Colonic mucosa (tissue), 4 donors: ENCODE measurements around the gene TUBA4A. TPM values are rescaled to one million over a fixed set of nuclear protein-coding genes. Genes with fewer than 3 reads are reported as not detected.

Source experiments
- DNase-seq: peaks from one replicate; pipeline ENCODE4 v3.0.0-alpha.2; 2020
- H3K27ac ChIP-seq: fragments of 200-600 bp; one replicate; pipeline ENCODE4 v1.8.0; 2021
- H3K27me3 ChIP-seq: fragments of 200-600 bp; one replicate; pipeline ENCODE4 v1.8.0; 2021
- H3K36me3 ChIP-seq: fragments of 200-600 bp; one replicate; pipeline ENCODE4 v1.8.0; 2021
- H3K4me1 ChIP-seq: fragments of 200-600 bp; one replicate; pipeline ENCODE4 v1.8.0; 2021; ENCODE audit warnings: mild to moderate bottlenecking
- H3K4me3 ChIP-seq: fragments of 200-600 bp; one replicate; pipeline ENCODE4 v1.8.0; 2021
- H3K9ac ChIP-seq, 2 donors: one replicate each; pipeline ENCODE4 v1.7.0; 2013; ENCODE audit warnings: control low read depth in 2 of 2, low read depth in 2 of 2, low read length in 2 of 2
- H3K9me3 ChIP-seq: fragments of 200-600 bp; one replicate; pipeline ENCODE4 v1.8.0; 2021
- intact Hi-C: fragments of 100-400 bp; cut with DNase I; formaldehyde crosslinking; loops from one replicate; pipeline ENCODE4 v1.14.1; 2022
- total RNA-seq, 2 donors: library from RNA; stranded (reverse); fragmentation: NEBNext Ultra II Directional in 1 of 2; extraction: Animal tissue kit (Norgen Biotek cat#: 25700) in 1 of 2; gene quantifications; one replicate each; pipeline ENCODE4 v1.2.1, GENCODE V29; 2021
- TF ChIP-seq, protein P1 (sequence below): fragments of 200-600 bp; IDR thresholded peaks from one replicate; pipeline ENCODE4 v1.8.0; 2022; ENCODE audit warnings: antibody characterized with exemption, mild to moderate bottlenecking
- donor health status: healthy.
- donor health status: DM: no; HTN: no; CAD: no.
- donor health status: DM: no; HTN: no; CAD: no.

TUBA4A gene
- total RNA-seq, 2 donors from 2014 or later: 68.4 to 149 TPM

- TF ChIP-seq, protein P1, sequence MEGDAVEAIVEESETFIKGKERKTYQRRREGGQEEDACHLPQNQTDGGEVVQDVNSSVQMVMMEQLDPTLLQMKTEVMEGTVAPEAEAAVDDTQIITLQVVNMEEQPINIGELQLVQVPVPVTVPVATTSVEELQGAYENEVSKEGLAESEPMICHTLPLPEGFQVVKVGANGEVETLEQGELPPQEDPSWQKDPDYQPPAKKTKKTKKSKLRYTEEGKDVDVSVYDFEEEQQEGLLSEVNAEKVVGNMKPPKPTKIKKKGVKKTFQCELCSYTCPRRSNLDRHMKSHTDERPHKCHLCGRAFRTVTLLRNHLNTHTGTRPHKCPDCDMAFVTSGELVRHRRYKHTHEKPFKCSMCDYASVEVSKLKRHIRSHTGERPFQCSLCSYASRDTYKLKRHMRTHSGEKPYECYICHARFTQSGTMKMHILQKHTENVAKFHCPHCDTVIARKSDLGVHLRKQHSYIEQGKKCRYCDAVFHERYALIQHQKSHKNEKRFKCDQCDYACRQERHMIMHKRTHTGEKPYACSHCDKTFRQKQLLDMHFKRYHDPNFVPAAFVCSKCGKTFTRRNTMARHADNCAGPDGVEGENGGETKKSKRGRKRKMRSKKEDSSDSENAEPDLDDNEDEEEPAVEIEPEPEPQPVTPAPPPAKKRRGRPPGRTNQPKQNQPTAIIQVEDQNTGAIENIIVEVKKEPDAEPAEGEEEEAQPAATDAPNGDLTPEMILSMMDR: no peak
- peak; percentile 17 for DNase-seq
- no peaks in the 10 kb centered on the region for H3K9me3 ChIP-seq
- no peak overlapping the region for H3K27ac ChIP-seq
- H3K9ac ChIP-seq: no peak overlapping the region
- H3K4me1 ChIP-seq: no peaks in the 10 kb centered on the region
- H3K27me3 ChIP-seq: no peaks in the 10 kb centered on the region
- H3K36me3 ChIP-seq: no peaks in the 10 kb centered on the region
- no peak overlapping the region for H3K4me3 ChIP-seq
- intact Hi-C loops: no loop called here
These were observed 40.7 kb downstream of the TUBA4A start for GRCh38 chr2:219213026-219213415.

DNA sequence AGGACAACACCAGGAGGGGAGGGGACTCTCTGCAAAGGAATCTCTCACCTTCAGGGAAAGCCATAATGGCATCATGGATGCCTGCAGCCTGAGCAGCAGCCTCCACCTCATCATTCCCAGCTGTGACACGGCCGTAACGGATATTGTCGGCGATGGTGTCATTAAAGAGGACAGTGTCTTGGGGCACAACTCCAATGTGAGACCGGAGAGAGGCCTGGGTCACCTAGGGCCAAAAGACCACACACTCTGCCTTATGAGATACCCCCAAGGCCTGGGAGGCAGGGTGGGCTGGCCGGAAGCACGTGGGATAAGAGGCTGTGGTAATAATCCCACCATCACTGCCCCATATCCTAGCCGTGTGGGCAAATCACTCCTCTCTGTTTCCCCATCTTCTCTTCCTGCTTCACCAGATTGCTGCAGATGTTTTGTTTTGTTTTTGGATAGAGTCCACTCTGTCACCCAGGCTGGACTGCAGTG is 42.8 kb downstream of the TUBA4A start:
- intact Hi-C loops: no loop called here
- Histone ChIP-seq H3K4me3 (no peak overlapping the region), H3K4me1 (no peaks in the 10 kb centered on the region), H3K9me3 (no peaks in the 10 kb centered on the region), H3K27ac (no peak overlapping the region), H3K27me3 (no peaks in the 10 kb centered on the region), H3K9ac (no peak overlapping the region), H3K36me3 (no peaks in the 10 kb centered on the region)
- TF ChIP-seq, protein P1: no peak
- no peak for DNase-seq

DNA sequence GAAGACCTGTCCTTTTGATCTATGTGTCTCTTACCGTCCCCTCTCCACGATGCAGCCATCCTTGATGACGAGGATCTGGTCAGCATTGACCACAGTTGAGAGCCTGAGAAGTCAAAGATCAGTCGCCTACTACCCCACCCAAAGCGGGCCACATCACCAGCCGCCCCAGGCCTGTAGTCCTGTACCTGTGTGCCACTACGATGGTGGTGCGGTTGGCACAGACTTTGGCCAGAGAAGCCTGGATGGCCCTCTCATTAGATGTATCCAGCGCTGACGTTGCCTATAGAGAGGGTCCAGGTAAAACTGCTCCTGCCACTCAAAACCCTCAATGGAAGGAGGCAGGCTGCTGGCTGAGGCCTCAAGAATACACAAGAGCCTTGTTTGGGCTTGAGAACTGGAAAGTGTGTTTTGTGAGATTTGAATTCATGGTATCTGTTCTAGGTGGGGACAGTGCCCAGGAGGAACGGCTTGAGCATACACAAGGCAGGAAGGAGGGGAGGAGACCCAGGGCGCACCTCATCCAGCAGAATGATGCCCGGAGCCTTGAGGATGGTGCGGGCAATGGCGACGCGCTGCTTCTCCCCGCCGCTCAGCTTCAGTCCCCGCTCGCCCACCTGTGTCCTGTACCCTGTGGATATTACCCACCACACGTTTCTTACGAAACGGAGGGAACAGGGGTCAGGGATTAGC is 43.4 kb downstream of the TUBA4A start:
- H3K9me3 ChIP-seq: no peaks in the 10 kb centered on the region
- no peak overlapping the region for H3K27ac ChIP-seq
- H3K4me3 ChIP-seq: no peak overlapping the region
- peak; percentile 16 for DNase-seq
- no peaks in the 10 kb centered on the region for H3K4me1 ChIP-seq
- H3K9ac ChIP-seq: no peak overlapping the region
- intact Hi-C loops: no loop called here
- no peaks in the 10 kb centered on the region for H3K36me3 ChIP-seq
- no peaks in the 10 kb centered on the region for H3K27me3 ChIP-seq
- TF ChIP-seq, protein P1: no peak

GRCh38 chr2:219209236-219210195 is 44.2 kb downstream of the TUBA4A start:
- TF ChIP-seq, protein P1: no peak
- H3K9me3 ChIP-seq: no peaks in the 10 kb centered on the region
- no peak overlapping the region for H3K27ac ChIP-seq
- H3K36me3 ChIP-seq: no peaks in the 10 kb centered on the region
- intact Hi-C loops: no loop called here
- H3K9ac ChIP-seq: no peak overlapping the region
- H3K4me3 ChIP-seq: no peak overlapping the region
- no peaks in the 10 kb centered on the region for H3K4me1 ChIP-seq
- no peak for DNase-seq
- no peaks in the 10 kb centered on the region for H3K27me3 ChIP-seq

- no peaks in the 10 kb centered on the region for H3K27me3 ChIP-seq
- TF ChIP-seq, protein P1: no peak
- H3K9me3 ChIP-seq: no peaks in the 10 kb centered on the region
- no peaks in the 10 kb centered on the region for H3K4me1 ChIP-seq
- peak overlapping the region; percentile 92 for H3K27ac ChIP-seq
- intact Hi-C loops: loop anchor here (2.0 kb wide), 1 partner anchor 29 kb away; the partner anchor contains the start of gene RETREG2
- peak; percentile 29 for DNase-seq
- H3K36me3 ChIP-seq: no peaks in the 10 kb centered on the region
- no peak overlapping the region for H3K4me3 ChIP-seq
- H3K9ac ChIP-seq: peak overlapping the region in 1 of 2 donors; percentile 14
These were observed 45.6 kb downstream of the TUBA4A start for GRCh38 chr2:219207884-219208740.
